ENCODE measurements around the gene BRD9. TPM values are rescaled to one million over a fixed set of nuclear protein-coding genes. Genes with fewer than 3 reads are reported as not detected.

BRD9 gene
- 39.0 and 41.3 TPM in 2 replicates for total RNA-seq

GRCh38 chr5:892394-893136 is at the start of gene BRD9, which contains the start of gene TRIP13:
BRD9 (minus strand) TSS chr5:892801; CDS start chr5:892657, 144 bp downstream.
TRIP13 (plus strand) TSS chr5:892884; CDS start chr5:892999, 115 bp downstream.

GRCh38 chr5:850511-851006 is 42.0 kb downstream of the BRD9 start, which contains the start of gene ZDHHC11:
ZDHHC11 (minus strand) TSS chr5:850986; CDS start chr5:850602, 384 bp downstream.

Other genes starting within 250 kb of the BRD9 start
- 0.05 and 0.07 TPM in 2 replicates for gene TPPP, start 199.4 kb downstream of the BRD9 start, total RNA-seq
- not detected in 2 replicates for gene ZDHHC11B, start 108.1 kb downstream of the BRD9 start, total RNA-seq
- gene ZDHHC11, start 41.8 kb downstream of the BRD9 start, total RNA-seq: not detected in 2 replicates
- gene TRIP13, start 83 bp upstream of the BRD9 start, total RNA-seq: 58.5 and 61.4 TPM in 2 replicates
- 0.25 TPM in 1 of 2 replicates, not detected in the other for gene NKD2, start 116.0 kb upstream of the BRD9 start, total RNA-seq
- gene SLC12A7, start 219.3 kb upstream of the BRD9 start, total RNA-seq: 19.8 and 27.1 TPM in 2 replicates

Data from mammary microvascular endothelial cell (primary cell).